ENCODE results near the gene TBCD.

- TF ChIP-seq CTCF (conservative IDR thresholded peaks at IDR 0.05; ENCODE audit: low read depth, low read length) (no peak), EZH2 (IDR thresholded peaks at IDR 0.05; ENCODE audit: low read length, unreplicated experiment) (no peak)
These were observed 79.4 kb downstream of the TBCD start for GRCh38 chr17:82831041-82831817.
